Endothelial cell of umbilical vein (primary cell): Measurements from ENCODE around the gene TPP2. TPM values are rescaled to one million over a fixed set of nuclear protein-coding genes. Genes with fewer than 3 reads are reported as not detected.

ENCODE experiments used
- BruUV-seq: library from RNA; stranded (reverse); fragments of 400-500 nt; replicated peaks from 2 replicates; lab custom pipeline; 2021; lab: Mats Ljungman, UMichigan
- CTCF ChIA-PET: fragments of 300-600, 350-600 bp; sonication (Branson Sonifier 250); formaldehyde crosslinking; loops from one replicate; lab custom pipeline; 2021; ENCODE audit warnings: antibody characterized with exemption, inconsistent platforms; lab: Charles Lee
- POLR2A ChIA-PET: fragments of 300-600, 350-600 bp; sonication (Branson Sonifier 250); formaldehyde crosslinking; loops from one replicate; lab custom pipeline; 2021; ENCODE audit warnings: antibody characterized with exemption, inconsistent platforms; lab: Charles Lee
- DNase-seq: peaks from one replicate; pipeline ENCODE4 v3.0.0-alpha.2; 2011; ENCODE audit warnings: low read depth, low spot score
- FAIRE-seq: peaks from 2 replicates; lab custom pipeline; 2011; peaks lifted over from hg19 to GRCh38; lab: Jason Lieb, UNC
- H2AFZ ChIP-seq: 2 replicates; pipeline ENCODE4 v1.6.0; 2012; ENCODE audit warnings: low read depth, low read length, control low read depth, inconsistent platforms
- H3K27ac ChIP-seq: 2 replicates; pipeline ENCODE4 v1.5.1; 2011; ENCODE audit warnings: low read depth, mild to moderate bottlenecking, control low read depth, low read length, moderate library complexity; ENCODE audit not compliant: insufficient read depth
- H3K27me3 ChIP-seq, 2 experiments: 2 replicates each; pipeline versions ENCODE4 v1.6.0 to v1.6.1; 2011; ENCODE audit warnings: low read length in 2 of 2, mixed read lengths in 1 of 2; ENCODE audit not compliant: control insufficient read depth in 2 of 2, insufficient read depth in 2 of 2
- H3K36me3 ChIP-seq, 2 experiments: 2 replicates in 1 of 2; 3 replicates in 1 of 2; pipeline ENCODE4 v1.5.1; 2011; ENCODE audit warnings: low read length in 2 of 2, mild to moderate bottlenecking in 1 of 2, moderate library complexity in 1 of 2; ENCODE audit not compliant: control insufficient read depth in 2 of 2, insufficient read depth in 2 of 2; ENCODE audit errors: extremely low read depth in 1 of 2
- H3K4me1 ChIP-seq: 3 replicates; pipeline ENCODE4 v1.5.1; 2011; ENCODE audit warnings: mild to moderate bottlenecking, low read length; ENCODE audit not compliant: control insufficient read depth, insufficient read depth; ENCODE audit errors: extremely low read depth
- H3K4me2 ChIP-seq: 2 replicates; pipeline ENCODE4 v1.6.1; 2011; ENCODE audit warnings: low read length, control low read depth, mixed read lengths; ENCODE audit not compliant: insufficient read depth
- H3K4me3 ChIP-seq, 3 experiments: fragments of 200-600 bp in 1 of 3; sonication (generic), shearing (Covaris generic) in 1 of 3; replicated peaks in 1 of 3; 2 replicates each; pipeline ENCODE4 v1.5.1; 2011 to 2016; ENCODE audit warnings: control low read depth in 3 of 3, low read length in 3 of 3, mild to moderate bottlenecking in 2 of 3, inconsistent platforms in 1 of 3, low read depth in 1 of 3, moderate library complexity in 1 of 3; ENCODE audit not compliant: insufficient read depth in 1 of 3
- H3K79me2 ChIP-seq: 2 replicates; pipeline ENCODE4 v1.6.0; 2012; ENCODE audit warnings: low read length, inconsistent platforms; ENCODE audit not compliant: control insufficient read depth, insufficient read depth
- H3K9ac ChIP-seq: replicated peaks from 2 replicates; pipeline ENCODE3; 2011; ENCODE audit warnings: low read length, control low read depth; ENCODE audit not compliant: insufficient read depth; ENCODE audit errors: extremely low read depth
- H3K9me1 ChIP-seq: replicated peaks from 3 replicates; pipeline ENCODE4 v1.6.0; 2011; ENCODE audit warnings: mild to moderate bottlenecking, low read length; ENCODE audit not compliant: control insufficient read depth, insufficient read depth; ENCODE audit errors: extremely low read depth
- H3K9me3 ChIP-seq: replicated peaks from 2 replicates; pipeline ENCODE4 v1.5.1; 2012; ENCODE audit warnings: low read length, inconsistent platforms; ENCODE audit not compliant: control insufficient read depth, insufficient read depth
- H4K20me1 ChIP-seq: replicated peaks from 2 replicates; pipeline ENCODE3; 2011; ENCODE audit warnings: mild to moderate bottlenecking, low read length; ENCODE audit not compliant: control insufficient read depth, insufficient read depth; ENCODE audit errors: extremely low read depth
- EZH2 ChIP-seq: IDR thresholded peaks from 2 replicates; pipeline ENCODE4 v1.6.1; 2012; ENCODE audit warnings: borderline replicate concordance, low read depth, mild to moderate bottlenecking, moderate library complexity, low read length, inconsistent platforms; ENCODE audit not compliant: severe bottlenecking
- JUN ChIP-seq: IDR thresholded peaks from 2 replicates; pipeline ENCODE4 v1.6.1; 2011; ENCODE audit warnings: borderline replicate concordance, low read depth; ENCODE audit not compliant: insufficient read length, insufficient read depth
- POLR2A ChIP-seq: IDR thresholded peaks from 2 replicates; pipeline ENCODE4 v1.6.1; 2012; ENCODE audit warnings: low read depth, mild to moderate bottlenecking, control low read depth, low read length
- POLR2AphosphoS5 ChIP-seq: IDR thresholded peaks from 2 replicates; pipeline ENCODE4 v1.6.1; 2012; ENCODE audit warnings: low read depth, mild to moderate bottlenecking, control low read depth, low read length, moderate library complexity; ENCODE audit not compliant: insufficient read depth
- dilution Hi-C: fragments of 300-500 bp; cut with MboI; formaldehyde crosslinking; loops from one replicate; pipeline ENCODE4 v1.15.0; 2019; ENCODE audit warnings: low sequenced_read_pairs; ENCODE audit not compliant: extremely low pct_ligation_motif_present
- intact Hi-C: fragments of 100-400 bp; cut with micrococcal nuclease; formaldehyde crosslinking; loops from one replicate; pipeline ENCODE4 v1.10.0; 2022
- polyA plus RNA-seq, 4 experiments: library from polyadenylated mRNA; depleted of rRNA in 3 of 4; stranded (reverse) in 3 of 4; unstranded in 1 of 4; fragments of >200 nt; gene quantifications; 2 replicates each; pipeline versions ENCODE4 v1.2.1 to v1.2.3, GENCODE V29; 2011 to 2012; ENCODE audit warnings: missing spikeins in 1 of 4
- total RNA-seq: library from RNA; stranded (reverse); gene quantifications from 2 replicates; pipeline ENCODE4 v1.2.3, GENCODE V29; 2021
- TF ChIP-seq, protein P1 (sequence below), 2 donors: IDR thresholded peaks; 1 replicate in 1 of 2; 2 replicates in 1 of 2; pipeline ENCODE4 v1.5.1; 2011; ENCODE audit warnings: low read length in 2 of 2, mild to moderate bottlenecking in 2 of 2, moderate library complexity in 2 of 2, control low read depth in 1 of 2, inconsistent platforms in 1 of 2, low read depth in 1 of 2; ENCODE audit not compliant: insufficient read depth in 1 of 2; ENCODE audit errors: extremely low read depth in 1 of 2

Gene TPP2
- total and polyA plus RNA-seq, 2 donors (not counting 3 experiments of a cell fraction or from before 2014, with no cell fraction given): 11.5 to 46.7 TPM

DNA sequence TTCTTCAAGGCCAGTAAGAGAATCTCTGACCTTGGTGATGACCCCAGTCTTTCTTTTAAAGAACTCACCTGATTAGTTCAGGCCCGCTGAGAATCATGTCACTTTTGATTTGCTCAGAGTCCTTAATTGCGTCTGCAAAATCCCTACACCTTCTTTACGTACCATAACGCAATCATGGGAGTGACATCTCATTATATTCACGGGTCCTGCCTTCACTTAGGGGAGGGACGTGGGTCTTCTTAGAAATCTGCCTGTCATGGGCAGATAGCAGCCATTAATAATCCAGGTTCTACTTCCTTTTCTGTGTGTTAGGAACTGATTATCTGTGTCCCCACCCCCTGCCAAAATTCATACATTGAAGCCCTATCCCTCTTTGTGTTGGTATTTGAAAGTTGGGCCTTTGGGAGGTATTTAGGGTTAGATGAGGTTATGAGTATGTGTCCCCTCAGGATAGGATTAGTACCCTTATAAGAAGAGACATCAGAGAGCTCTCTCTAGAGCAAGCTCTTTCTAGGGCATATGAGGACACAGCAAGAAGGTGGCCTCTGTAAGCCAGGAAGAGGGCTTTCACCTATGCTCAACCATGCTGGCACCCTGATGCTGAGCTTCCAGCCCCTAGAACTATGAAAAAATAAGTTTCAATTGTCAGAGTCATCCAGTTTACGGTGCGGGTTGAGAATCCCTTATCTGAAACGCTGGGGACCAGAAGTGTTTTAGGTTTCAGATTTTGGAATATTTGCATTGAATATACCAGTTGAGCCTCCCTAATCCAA lies 9.9 kb downstream of the TPP2 start:
- Histone ChIP-seq H3K27ac (no peak overlapping the region), H3K9ac (no peak overlapping the region), H3K36me3 (peaks cover 8 to 20% of the 10 kb centered on the region in 2 experiments), H3K4me2 (no peak overlapping the region), H2AFZ (no peak overlapping the region), H4K20me1 (peaks cover 2% of the 10 kb centered on the region), H3K4me3 (no peak overlapping the region), H3K27me3 (no peaks in the 10 kb centered on the region), H3K79me2 (peaks cover 69% of the 10 kb centered on the region), H3K9me1 (no peaks in the 10 kb centered on the region), H3K4me1 (peaks cover 3% of the 10 kb centered on the region), H3K9me3 (no peaks in the 10 kb centered on the region)
- FAIRE-seq (no peak), DNase-seq (no peak)
- dilution Hi-C loops (no loop called here), intact Hi-C loops (no loop called here)
- no TSS peak for BruUV-seq
- TF ChIP-seq, protein P1, sequence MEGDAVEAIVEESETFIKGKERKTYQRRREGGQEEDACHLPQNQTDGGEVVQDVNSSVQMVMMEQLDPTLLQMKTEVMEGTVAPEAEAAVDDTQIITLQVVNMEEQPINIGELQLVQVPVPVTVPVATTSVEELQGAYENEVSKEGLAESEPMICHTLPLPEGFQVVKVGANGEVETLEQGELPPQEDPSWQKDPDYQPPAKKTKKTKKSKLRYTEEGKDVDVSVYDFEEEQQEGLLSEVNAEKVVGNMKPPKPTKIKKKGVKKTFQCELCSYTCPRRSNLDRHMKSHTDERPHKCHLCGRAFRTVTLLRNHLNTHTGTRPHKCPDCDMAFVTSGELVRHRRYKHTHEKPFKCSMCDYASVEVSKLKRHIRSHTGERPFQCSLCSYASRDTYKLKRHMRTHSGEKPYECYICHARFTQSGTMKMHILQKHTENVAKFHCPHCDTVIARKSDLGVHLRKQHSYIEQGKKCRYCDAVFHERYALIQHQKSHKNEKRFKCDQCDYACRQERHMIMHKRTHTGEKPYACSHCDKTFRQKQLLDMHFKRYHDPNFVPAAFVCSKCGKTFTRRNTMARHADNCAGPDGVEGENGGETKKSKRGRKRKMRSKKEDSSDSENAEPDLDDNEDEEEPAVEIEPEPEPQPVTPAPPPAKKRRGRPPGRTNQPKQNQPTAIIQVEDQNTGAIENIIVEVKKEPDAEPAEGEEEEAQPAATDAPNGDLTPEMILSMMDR (IDR thresholded peaks at IDR 0.05; ENCODE audit: extremely low read depth in 1 of 2, insufficient read depth in 1 of 2, low read depth in 1 of 2, low read length in 2 of 2): no peak
- no peak for TF ChIP-seq EZH2
- no peak for TF ChIP-seq POLR2A
- ChIA-PET POLR2A (no interaction called here), CTCF (interaction anchor here (1.5 to 1.9 kb wide), 2 partner anchors 15 to 241 kb away, joined by 4 to 11 read pairs; no protein-coding TSS in a partner anchor)

DNA sequence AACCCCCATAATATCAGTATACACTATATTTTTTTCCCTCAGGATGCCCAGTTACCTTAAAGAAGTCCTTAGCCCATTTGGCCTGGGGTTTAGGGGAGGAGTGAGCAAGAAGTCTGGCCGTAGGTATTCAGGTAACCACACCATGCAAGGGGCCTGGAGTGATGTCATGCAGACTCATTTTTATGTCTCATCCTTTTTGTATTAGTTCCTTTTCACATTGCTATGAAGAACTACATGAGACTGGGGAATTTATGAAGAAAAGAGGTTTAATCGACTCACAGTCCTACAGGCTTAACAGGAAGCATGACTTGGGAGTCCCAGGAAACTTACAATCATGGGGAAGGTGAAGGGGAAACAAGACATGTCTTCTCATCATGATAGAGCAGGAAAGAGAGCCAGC lies 12.2 kb downstream of the TPP2 start:
- intact Hi-C loops (no loop called here), dilution Hi-C loops (no loop called here)
- FAIRE-seq: no peak
- ChIA-PET CTCF (interaction anchor here (0.7 kb wide), 1 partner anchor 11 kb away, joined by 5 read pairs; no protein-coding TSS in a partner anchor), POLR2A (no interaction called here)
- BruUV-seq: no TSS peak
- Histone ChIP-seq H3K79me2 (peaks cover 59% of the 10 kb centered on the region), H3K9me3 (no peaks in the 10 kb centered on the region), H3K27ac (no peak overlapping the region), H4K20me1 (peaks cover 2% of the 10 kb centered on the region), H3K4me2 (no peak overlapping the region), H3K4me3 (no peak overlapping the region), H3K4me1 (no peaks in the 10 kb centered on the region), H3K9me1 (no peaks in the 10 kb centered on the region), H3K27me3 (no peaks in the 10 kb centered on the region), H3K9ac (no peak overlapping the region), H3K36me3 (peaks cover 8 to 20% of the 10 kb centered on the region in 2 experiments), H2AFZ (no peak overlapping the region)
- TF ChIP-seq POLR2AphosphoS5 (no peak), POLR2A (no peak), JUN (no peak), EZH2 (no peak)
- DNase-seq: no peak
